Panc1 (cell line): ENCODE data around the gene PON1. TPM values are rescaled to one million over a fixed set of nuclear protein-coding genes. Genes with fewer than 3 reads are reported as not detected.

Experiments
- ATAC-seq: fragments of 200-7000 bp; cut with Tn5 transposase; 2 replicates; pipeline ENCODE4 v1.9.1; 2020; ENCODE audit warnings: mild to moderate bottlenecking, moderate library complexity
- BruUV-seq: library from RNA; stranded (reverse); fragments of 400-500 nt; replicated peaks from 2 replicates; lab custom pipeline; 2021; lab: Mats Ljungman, UMichigan
- CTCF ChIA-PET: fragments of 300-600 bp; sonication (Branson Sonifier 250); formaldehyde crosslinking; loops from one replicate; lab custom pipeline; 2022; ENCODE audit warnings: antibody characterized with exemption; lab: Charles Lee
- POLR2A ChIA-PET: fragments of 300-600 bp; sonication (Branson Sonifier 250); formaldehyde crosslinking; loops from one replicate; lab custom pipeline; 2022; ENCODE audit warnings: antibody characterized with exemption; lab: Charles Lee
- DNase-seq: peaks from one replicate; pipeline ENCODE4 v3.0.0-alpha.2; 2010; ENCODE audit warnings: low read depth, low spot score
- H3K27ac ChIP-seq: 2 replicates; pipeline ENCODE4 v1.5.1; 2011; ENCODE audit warnings: mild to moderate bottlenecking, low read length, inconsistent platforms
- H3K27me3 ChIP-seq: fragments of 200-500 bp; sonication (Bioruptor generic); 2 replicates; pipeline ENCODE4 v1.6.0; 2014; ENCODE audit warnings: low read length, inconsistent platforms; ENCODE audit not compliant: control insufficient read depth, insufficient read depth
- H3K36me3 ChIP-seq: fragments of 200-500 bp; sonication (Bioruptor generic); 2 replicates; pipeline ENCODE4 v1.5.1; 2014; ENCODE audit warnings: inconsistent platforms, mild to moderate bottlenecking, low read length, moderate library complexity; ENCODE audit not compliant: control insufficient read depth, insufficient read depth
- H3K4me1 ChIP-seq: 2 replicates; pipeline ENCODE4 v1.5.1; 2011; ENCODE audit warnings: inconsistent platforms, mild to moderate bottlenecking, low read length, moderate library complexity; ENCODE audit not compliant: control insufficient read depth, insufficient read depth
- H3K4me3 ChIP-seq, 2 experiments: 2 replicates each; pipeline ENCODE4 v1.5.1; 2011 to 2012; ENCODE audit warnings: low read depth in 2 of 2, low read length in 2 of 2, mild to moderate bottlenecking in 2 of 2, inconsistent platforms in 1 of 2, moderate library complexity in 1 of 2
- H3K9me3 ChIP-seq: fragments of 200-500 bp; sonication (Bioruptor generic); 2 replicates; pipeline ENCODE4 v1.5.1; 2014; ENCODE audit warnings: low read depth, mild to moderate bottlenecking, inconsistent platforms, low read length, moderate library complexity; ENCODE audit not compliant: control insufficient read depth, insufficient read depth
- POLR2AphosphoS5 ChIP-seq: IDR thresholded peaks from 2 replicates; pipeline ENCODE4 v1.6.1; 2012; ENCODE audit warnings: mild to moderate bottlenecking, low read depth, low read length, moderate library complexity
- SIN3A ChIP-seq: IDR thresholded peaks from 2 replicates; pipeline ENCODE4 v1.6.1; 2012; ENCODE audit warnings: low read depth, mild to moderate bottlenecking, low read length, moderate library complexity, borderline replicate concordance; ENCODE audit not compliant: insufficient read depth
- TCF7L2 ChIP-seq: IDR thresholded peaks from 2 replicates; pipeline ENCODE4 v1.6.1; 2011; ENCODE audit warnings: mild to moderate bottlenecking, low read depth, low read length, inconsistent platforms
- in situ Hi-C: cut with HindIII; loops from 2 replicates; pipeline ENCODE4 v1.10.0; 2016; ENCODE audit warnings: low sequenced_read_pairs, low pct_unique_long_range_greater_than_20kb
- intact Hi-C: fragments of 100-400 bp; cut with micrococcal nuclease; formaldehyde crosslinking; loops from one replicate; pipeline ENCODE4 v1.10.0; 2022; ENCODE audit not compliant: unreplicated experiment
- total RNA-seq: library from RNA; stranded (reverse); gene quantifications from one replicate; pipeline ENCODE4 v1.2.1, GENCODE V29; 2021; ENCODE audit not compliant: unreplicated experiment
- TF ChIP-seq, protein P1 (sequence below), 2 experiments: IDR thresholded peaks; 2 replicates each; pipeline ENCODE4 v1.6.1; 2011 to 2012; ENCODE audit warnings: low read depth in 2 of 2, control low read depth in 1 of 2, low read length in 1 of 2, mild to moderate bottlenecking in 1 of 2, moderate library complexity in 1 of 2; ENCODE audit not compliant: insufficient read depth in 1 of 2
- TF ChIP-seq, protein P2 (sequence below): fragments of 450-650 bp; IDR thresholded peaks from 2 replicates; pipeline ENCODE4 v1.5.1; 2017; ENCODE audit warnings: mild to moderate bottlenecking

Gene PON1
- total RNA-seq, 1 experiment from 2014 or later, result not detected

DNA sequence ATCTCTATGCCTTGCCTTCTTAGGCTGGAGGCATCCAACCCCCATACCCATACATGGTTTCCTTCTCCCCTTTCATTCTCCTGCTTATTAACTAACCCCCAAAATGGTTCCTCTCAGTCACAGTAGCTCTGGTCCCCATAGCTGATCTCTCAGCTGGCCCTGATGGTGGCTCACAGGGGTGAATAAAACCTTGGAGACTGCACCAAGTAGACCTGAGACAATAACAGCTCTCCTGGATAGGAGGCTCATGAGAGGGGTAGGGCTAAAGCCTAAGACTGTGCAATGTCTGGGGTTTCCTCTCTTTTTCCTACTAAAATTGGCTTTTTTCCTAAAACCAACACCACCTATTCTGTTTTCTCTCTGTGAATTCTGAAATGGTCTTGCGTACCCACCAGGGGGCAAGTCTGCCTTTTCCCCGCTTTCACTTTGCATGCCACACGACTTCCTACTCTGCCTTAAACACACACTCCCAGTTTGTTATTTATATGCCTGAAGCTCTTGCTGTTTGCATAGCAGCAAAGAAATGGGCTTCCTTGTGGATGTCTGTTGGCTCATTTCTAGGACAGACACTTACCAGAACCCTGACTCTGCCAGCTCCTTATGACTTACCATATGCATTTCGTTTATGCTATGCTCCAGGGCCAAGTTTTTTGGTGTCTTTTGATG lies 18.4 kb upstream of the PON1 start:
- Histone ChIP-seq H3K4me1 (no peaks in the 10 kb centered on the region), H3K36me3 (no peaks in the 10 kb centered on the region), H3K4me3 (no peak overlapping the region), H3K27me3 (no peaks in the 10 kb centered on the region), H3K9me3 (no peaks in the 10 kb centered on the region), H3K27ac (no peak overlapping the region)
- ATAC-seq, result no peak
- in situ Hi-C loops, result no loop called here
- CTCF ChIA-PET, result no interaction called here
- POLR2A ChIA-PET, result no interaction called here
- TF ChIP-seq SIN3A (no peak), POLR2AphosphoS5 (no peak), TCF7L2 (no peak)
- TF ChIP-seq, protein P1, sequence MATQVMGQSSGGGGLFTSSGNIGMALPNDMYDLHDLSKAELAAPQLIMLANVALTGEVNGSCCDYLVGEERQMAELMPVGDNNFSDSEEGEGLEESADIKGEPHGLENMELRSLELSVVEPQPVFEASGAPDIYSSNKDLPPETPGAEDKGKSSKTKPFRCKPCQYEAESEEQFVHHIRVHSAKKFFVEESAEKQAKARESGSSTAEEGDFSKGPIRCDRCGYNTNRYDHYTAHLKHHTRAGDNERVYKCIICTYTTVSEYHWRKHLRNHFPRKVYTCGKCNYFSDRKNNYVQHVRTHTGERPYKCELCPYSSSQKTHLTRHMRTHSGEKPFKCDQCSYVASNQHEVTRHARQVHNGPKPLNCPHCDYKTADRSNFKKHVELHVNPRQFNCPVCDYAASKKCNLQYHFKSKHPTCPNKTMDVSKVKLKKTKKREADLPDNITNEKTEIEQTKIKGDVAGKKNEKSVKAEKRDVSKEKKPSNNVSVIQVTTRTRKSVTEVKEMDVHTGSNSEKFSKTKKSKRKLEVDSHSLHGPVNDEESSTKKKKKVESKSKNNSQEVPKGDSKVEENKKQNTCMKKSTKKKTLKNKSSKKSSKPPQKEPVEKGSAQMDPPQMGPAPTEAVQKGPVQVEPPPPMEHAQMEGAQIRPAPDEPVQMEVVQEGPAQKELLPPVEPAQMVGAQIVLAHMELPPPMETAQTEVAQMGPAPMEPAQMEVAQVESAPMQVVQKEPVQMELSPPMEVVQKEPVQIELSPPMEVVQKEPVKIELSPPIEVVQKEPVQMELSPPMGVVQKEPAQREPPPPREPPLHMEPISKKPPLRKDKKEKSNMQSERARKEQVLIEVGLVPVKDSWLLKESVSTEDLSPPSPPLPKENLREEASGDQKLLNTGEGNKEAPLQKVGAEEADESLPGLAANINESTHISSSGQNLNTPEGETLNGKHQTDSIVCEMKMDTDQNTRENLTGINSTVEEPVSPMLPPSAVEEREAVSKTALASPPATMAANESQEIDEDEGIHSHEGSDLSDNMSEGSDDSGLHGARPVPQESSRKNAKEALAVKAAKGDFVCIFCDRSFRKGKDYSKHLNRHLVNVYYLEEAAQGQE (IDR thresholded peaks at IDR 0.05; ENCODE audit: insufficient read depth in 1 of 2, low read depth in 2 of 2, low read length in 1 of 2), result no peak
- intact Hi-C loops, result no loop called here
- BruUV-seq, result no TSS peak
- no peak for DNase-seq

DNA sequence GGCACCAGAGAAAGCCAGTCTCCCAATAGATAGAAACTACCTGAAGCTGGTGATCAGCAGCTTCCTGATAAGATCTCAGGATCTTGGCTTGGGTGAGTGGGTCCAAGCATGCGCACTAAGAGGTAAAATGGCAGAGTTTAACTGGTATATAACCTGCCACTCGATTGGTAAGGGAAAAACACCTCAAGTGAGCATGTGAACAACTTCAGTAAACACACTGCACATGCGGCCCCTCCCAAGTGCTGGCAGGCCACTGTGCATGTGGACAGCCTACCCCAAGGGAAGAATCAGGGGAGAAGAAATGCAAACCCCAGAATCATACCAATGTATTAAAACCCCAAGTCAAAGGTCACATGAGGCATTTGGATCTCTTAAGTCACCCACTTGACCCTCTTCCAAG lies 17.7 kb upstream of the PON1 start:
- H3K27me3 ChIP-seq, result no peaks in the 10 kb centered on the region
- no TSS peak for BruUV-seq
- POLR2A ChIA-PET, result no interaction called here

More for the DNA sequence above, 17.7 kb upstream of the PON1 start:
- TF ChIP-seq, protein P1 (IDR thresholded peaks at IDR 0.05; ENCODE audit: insufficient read depth in 1 of 2, low read depth in 2 of 2, low read length in 1 of 2), result no peak
- TF ChIP-seq SIN3A (no peak), POLR2AphosphoS5 (no peak), TCF7L2 (no peak)
- TF ChIP-seq, protein P2, sequence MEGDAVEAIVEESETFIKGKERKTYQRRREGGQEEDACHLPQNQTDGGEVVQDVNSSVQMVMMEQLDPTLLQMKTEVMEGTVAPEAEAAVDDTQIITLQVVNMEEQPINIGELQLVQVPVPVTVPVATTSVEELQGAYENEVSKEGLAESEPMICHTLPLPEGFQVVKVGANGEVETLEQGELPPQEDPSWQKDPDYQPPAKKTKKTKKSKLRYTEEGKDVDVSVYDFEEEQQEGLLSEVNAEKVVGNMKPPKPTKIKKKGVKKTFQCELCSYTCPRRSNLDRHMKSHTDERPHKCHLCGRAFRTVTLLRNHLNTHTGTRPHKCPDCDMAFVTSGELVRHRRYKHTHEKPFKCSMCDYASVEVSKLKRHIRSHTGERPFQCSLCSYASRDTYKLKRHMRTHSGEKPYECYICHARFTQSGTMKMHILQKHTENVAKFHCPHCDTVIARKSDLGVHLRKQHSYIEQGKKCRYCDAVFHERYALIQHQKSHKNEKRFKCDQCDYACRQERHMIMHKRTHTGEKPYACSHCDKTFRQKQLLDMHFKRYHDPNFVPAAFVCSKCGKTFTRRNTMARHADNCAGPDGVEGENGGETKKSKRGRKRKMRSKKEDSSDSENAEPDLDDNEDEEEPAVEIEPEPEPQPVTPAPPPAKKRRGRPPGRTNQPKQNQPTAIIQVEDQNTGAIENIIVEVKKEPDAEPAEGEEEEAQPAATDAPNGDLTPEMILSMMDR, result no peak
- Histone ChIP-seq H3K9me3 (no peaks in the 10 kb centered on the region), H3K4me3 (no peak overlapping the region), H3K4me1 (no peaks in the 10 kb centered on the region), H3K36me3 (no peaks in the 10 kb centered on the region; the same call in 1 of the 2 replicates), H3K27ac (no peak overlapping the region)
- ATAC-seq (no peak), DNase-seq (no peak)
- in situ Hi-C loops, result no loop called here
- CTCF ChIA-PET, result no interaction called here
- intact Hi-C loops, result no loop called here
